Measurements from ENCODE around the gene SRSF4.

- no peak for TF ChIP-seq CTCF (conservative IDR thresholded peaks at IDR 0.05 in 1 of 2, IDR thresholded peaks at IDR 0.05 in 1 of 2; ENCODE audit: extremely low read depth in 1 of 2, insufficient read depth in 1 of 2, low read depth in 1 of 2, low read length in 2 of 2)
- TF ChIP-seq EZH2 (IDR thresholded peaks at IDR 0.05; ENCODE audit: borderline replicate concordance, low read length), result no peak
These were observed 19.9 kb upstream of the SRSF4 start for GRCh38 chr1:29201595-29202051.

All from mammary epithelial cell (primary cell).